Neural progenitor cell (in vitro differentiated cells): ENCODE results near the gene PIGL.

Experiments used
- EZH2 ChIP-seq: fragments of 200-600 bp; sonication (generic); IDR thresholded peaks from 2 replicates; pipeline ENCODE4 v1.6.1; 2017; ENCODE audit warnings: antibody characterized with exemption, mild to moderate bottlenecking, moderate library complexity
- EZH2phosphoT487 ChIP-seq: fragments of 200-600 bp; sonication (generic); IDR thresholded peaks from 2 replicates; pipeline ENCODE4 v1.6.1; 2017; ENCODE audit warnings: antibody characterized with exemption
- TF ChIP-seq, protein P1 (sequence below): fragments of 200-600 bp; sonication (generic); IDR thresholded peaks from 2 replicates; pipeline ENCODE4 v1.5.1; 2017; ENCODE audit warnings: antibody characterized with exemption, mild to moderate bottlenecking

DNA sequence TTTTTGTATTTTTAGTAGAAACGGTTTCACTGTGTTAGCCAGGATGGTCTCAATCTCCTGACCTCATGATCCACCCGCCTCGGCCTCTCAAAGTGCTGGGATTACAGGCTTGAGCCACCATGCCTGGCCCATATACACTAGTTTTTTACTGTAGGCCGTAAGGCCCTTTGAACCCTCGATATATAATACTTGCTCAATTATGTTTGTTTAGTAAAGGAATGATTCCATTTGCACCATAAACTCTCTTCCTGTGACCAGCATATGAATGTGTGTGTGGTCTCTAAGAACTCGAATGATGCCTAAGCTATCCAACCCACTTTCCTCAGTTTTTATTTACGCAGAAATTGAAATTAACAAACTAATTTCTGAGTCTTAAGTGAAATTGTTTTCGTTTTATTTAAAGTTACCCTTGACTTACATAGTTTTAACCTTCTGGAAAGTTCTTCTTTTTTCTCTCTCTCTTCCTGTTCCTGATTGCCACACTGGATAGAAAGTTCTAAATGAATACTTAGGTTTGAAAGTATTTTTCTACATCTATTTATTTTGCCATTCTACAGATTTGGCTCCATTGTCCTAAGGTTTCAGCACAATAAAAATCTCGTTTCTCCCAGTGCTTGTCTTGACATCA, 37.9 kb downstream of the PIGL start:
- no peak for TF ChIP-seq EZH2
- TF ChIP-seq, protein P1, sequence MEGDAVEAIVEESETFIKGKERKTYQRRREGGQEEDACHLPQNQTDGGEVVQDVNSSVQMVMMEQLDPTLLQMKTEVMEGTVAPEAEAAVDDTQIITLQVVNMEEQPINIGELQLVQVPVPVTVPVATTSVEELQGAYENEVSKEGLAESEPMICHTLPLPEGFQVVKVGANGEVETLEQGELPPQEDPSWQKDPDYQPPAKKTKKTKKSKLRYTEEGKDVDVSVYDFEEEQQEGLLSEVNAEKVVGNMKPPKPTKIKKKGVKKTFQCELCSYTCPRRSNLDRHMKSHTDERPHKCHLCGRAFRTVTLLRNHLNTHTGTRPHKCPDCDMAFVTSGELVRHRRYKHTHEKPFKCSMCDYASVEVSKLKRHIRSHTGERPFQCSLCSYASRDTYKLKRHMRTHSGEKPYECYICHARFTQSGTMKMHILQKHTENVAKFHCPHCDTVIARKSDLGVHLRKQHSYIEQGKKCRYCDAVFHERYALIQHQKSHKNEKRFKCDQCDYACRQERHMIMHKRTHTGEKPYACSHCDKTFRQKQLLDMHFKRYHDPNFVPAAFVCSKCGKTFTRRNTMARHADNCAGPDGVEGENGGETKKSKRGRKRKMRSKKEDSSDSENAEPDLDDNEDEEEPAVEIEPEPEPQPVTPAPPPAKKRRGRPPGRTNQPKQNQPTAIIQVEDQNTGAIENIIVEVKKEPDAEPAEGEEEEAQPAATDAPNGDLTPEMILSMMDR, result no peak
- no peak for TF ChIP-seq EZH2phosphoT487
